ENCODE data around the gene BCL2.
"Not testable (repeated sequence)": the region's sequence is repeated elsewhere in the genome, so short reads cannot be mapped to it uniquely, and the experiment has no call there.

Gene BCL2

GRCh38 chr18:63257453-63257852 is 62.1 kb downstream of the BCL2 start:
- DNase-seq: no peak

- DNase-seq: no peak
These were observed 64.1 kb downstream of the BCL2 start for GRCh38 chr18:63255435-63255834.

GRCh38 chr18:63254716-63255399 is 64.7 kb downstream of the BCL2 start:
- no peak for DNase-seq

- DNase-seq: no peak
These were observed 65.9 kb downstream of the BCL2 start for GRCh38 chr18:63253428-63254372.

GRCh38 chr18:63253014-63253413 is 66.6 kb downstream of the BCL2 start:
- no peak for DNase-seq

GRCh38 chr18:63249771-63250170 is 69.8 kb downstream of the BCL2 start:
- DNase-seq: peak in 2 of 6 experiments; percentile 38 to 52

- DNase-seq: no peak
These were observed 71.6 kb downstream of the BCL2 start for GRCh38 chr18:63247926-63248325.

- DNase-seq: no peak
These were observed 72.1 kb downstream of the BCL2 start for GRCh38 chr18:63247506-63247905.

- no peak for DNase-seq
These were observed 74.0 kb downstream of the BCL2 start for GRCh38 chr18:63245600-63245999.

GRCh38 chr18:63244607-63245006 is 75.0 kb downstream of the BCL2 start:
- no peak for DNase-seq

GRCh38 chr18:63241760-63242159 is 77.8 kb downstream of the BCL2 start:
- no peak for DNase-seq

GRCh38 chr18:63241317-63241712 is 78.3 kb downstream of the BCL2 start:
- no peak for DNase-seq

GRCh38 chr18:63240531-63241316 is 78.8 kb downstream of the BCL2 start:
- DNase-seq: no peak

- DNase-seq: no peak
These were observed 80.9 kb downstream of the BCL2 start for GRCh38 chr18:63238693-63239075.

- no peak for DNase-seq
These were observed 81.5 kb downstream of the BCL2 start for GRCh38 chr18:63237881-63238692.

- no peak for DNase-seq
These were observed 82.4 kb downstream of the BCL2 start for GRCh38 chr18:63236921-63237846.

- no peak for DNase-seq
These were observed 83.2 kb downstream of the BCL2 start for GRCh38 chr18:63236406-63236805.

- not testable (repeated sequence) for DNase-seq
These were observed 83.6 kb downstream of the BCL2 start for GRCh38 chr18:63235920-63236319.

- no peak for DNase-seq
These were observed 84.7 kb downstream of the BCL2 start for GRCh38 chr18:63234841-63235240.

- no peak for DNase-seq
These were observed 85.1 kb downstream of the BCL2 start for GRCh38 chr18:63234432-63234831.

GRCh38 chr18:63233334-63233733 is 86.2 kb downstream of the BCL2 start:
- DNase-seq: no peak

Measured in stimulated activated naive CD4-positive, alpha-beta T cell (primary cell).